Calu3 (cell line): ENCODE results near the gene ZNF687. TPM values are rescaled to one million over a fixed set of nuclear protein-coding genes. Genes with fewer than 3 reads are reported as not detected.

Source experiments
- BruUV-seq: library from RNA; stranded (reverse); fragments of 400-500 nt; replicated peaks from 2 replicates; lab custom pipeline; 2021; lab: Mats Ljungman, UMichigan
- CTCF ChIA-PET: fragments of 300-600 bp; sonication (Branson Sonifier 250); formaldehyde crosslinking; loops from one replicate; lab custom pipeline; 2022; ENCODE audit warnings: antibody characterized with exemption; lab: Charles Lee
- DNase-seq: peaks from one replicate; pipeline ENCODE4 v3.0.0; 2022
- H3K27ac Mint-ChIP-seq: one replicate; pipeline ENCODE4 v1.8.0; 2022; ENCODE audit warnings: mixed read lengths; ENCODE audit not compliant: unreplicated experiment
- H3K27me3 Mint-ChIP-seq: one replicate; pipeline ENCODE4 v1.8.0; 2022; ENCODE audit warnings: mixed read lengths; ENCODE audit not compliant: unreplicated experiment
- H3K36me3 Mint-ChIP-seq: one replicate; pipeline ENCODE4 v1.8.0; 2022; ENCODE audit warnings: mild to moderate bottlenecking, moderate library complexity, mixed read lengths; ENCODE audit not compliant: insufficient read depth, unreplicated experiment
- H3K4me1 Mint-ChIP-seq: one replicate; pipeline ENCODE4 v1.8.0; 2022; ENCODE audit warnings: mild to moderate bottlenecking, low read depth, mixed read lengths; ENCODE audit not compliant: unreplicated experiment
- H3K4me3 Mint-ChIP-seq: one replicate; pipeline ENCODE4 v1.8.0; 2022; ENCODE audit warnings: mild to moderate bottlenecking, low read depth, moderate library complexity, mixed read lengths; ENCODE audit not compliant: unreplicated experiment
- H3K9me3 Mint-ChIP-seq: one replicate; pipeline ENCODE4 v1.8.0; 2022; ENCODE audit warnings: low read depth, mixed read lengths; ENCODE audit not compliant: unreplicated experiment
- intact Hi-C: fragments of 100-400 bp; cut with micrococcal nuclease; formaldehyde crosslinking; loops from one replicate; pipeline ENCODE4 v1.10.0; 2022; ENCODE audit not compliant: unreplicated experiment
- total RNA-seq: library from RNA; stranded (reverse); gene quantifications from 2 replicates; pipeline ENCODE4 v1.2.3, GENCODE V29; 2022
- TF ChIP-seq, protein P1 (sequence below): fragments of 200-600 bp; IDR thresholded peaks from one replicate; pipeline ENCODE4 v1.8.0; 2022; ENCODE audit warnings: antibody characterized with exemption; ENCODE audit not compliant: unreplicated experiment

The ZNF687 gene
- total RNA-seq, 1 experiment from 2014 or later: 42.9 TPM

DNA sequence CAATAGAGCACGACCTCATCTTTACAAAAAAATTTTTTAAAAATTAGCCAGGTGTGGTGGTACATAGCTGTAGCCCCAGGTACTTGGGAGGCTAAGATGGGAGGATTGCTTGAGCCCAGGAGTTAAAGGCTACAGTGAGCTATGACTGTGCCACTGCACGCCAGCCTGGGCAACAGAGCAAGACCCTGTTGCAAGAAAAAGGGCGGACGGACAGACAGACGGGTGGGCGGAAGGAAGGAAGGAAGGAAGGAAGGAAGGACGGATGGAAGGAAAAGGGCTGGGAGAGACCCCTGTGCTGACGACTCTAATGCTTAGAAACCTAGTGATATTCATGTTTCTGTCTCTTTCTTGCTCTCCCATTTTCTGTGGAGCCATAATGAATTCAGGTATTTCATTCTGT is 30.7 kb downstream of the ZNF687 start:
- Mint-ChIP-seq H3K9me3 (no peaks in the 10 kb centered on the region), H3K36me3 (peaks cover 21% of the 10 kb centered on the region), H3K4me1 (peaks cover 34% of the 10 kb centered on the region), H3K4me3 (no peak overlapping the region), H3K27ac (no peak overlapping the region), H3K27me3 (no peaks in the 10 kb centered on the region)
- CTCF ChIA-PET: interaction anchor here (1.8 to 2.3 kb wide), 2 partner anchors 12 to 14 kb away, joined by 15 to 20 read pairs; partner anchors contain the start of gene PI4KB
- no peak for DNase-seq
- intact Hi-C loops: no loop called here
- BruUV-seq: no TSS peak
- TF ChIP-seq, protein P1, sequence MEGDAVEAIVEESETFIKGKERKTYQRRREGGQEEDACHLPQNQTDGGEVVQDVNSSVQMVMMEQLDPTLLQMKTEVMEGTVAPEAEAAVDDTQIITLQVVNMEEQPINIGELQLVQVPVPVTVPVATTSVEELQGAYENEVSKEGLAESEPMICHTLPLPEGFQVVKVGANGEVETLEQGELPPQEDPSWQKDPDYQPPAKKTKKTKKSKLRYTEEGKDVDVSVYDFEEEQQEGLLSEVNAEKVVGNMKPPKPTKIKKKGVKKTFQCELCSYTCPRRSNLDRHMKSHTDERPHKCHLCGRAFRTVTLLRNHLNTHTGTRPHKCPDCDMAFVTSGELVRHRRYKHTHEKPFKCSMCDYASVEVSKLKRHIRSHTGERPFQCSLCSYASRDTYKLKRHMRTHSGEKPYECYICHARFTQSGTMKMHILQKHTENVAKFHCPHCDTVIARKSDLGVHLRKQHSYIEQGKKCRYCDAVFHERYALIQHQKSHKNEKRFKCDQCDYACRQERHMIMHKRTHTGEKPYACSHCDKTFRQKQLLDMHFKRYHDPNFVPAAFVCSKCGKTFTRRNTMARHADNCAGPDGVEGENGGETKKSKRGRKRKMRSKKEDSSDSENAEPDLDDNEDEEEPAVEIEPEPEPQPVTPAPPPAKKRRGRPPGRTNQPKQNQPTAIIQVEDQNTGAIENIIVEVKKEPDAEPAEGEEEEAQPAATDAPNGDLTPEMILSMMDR: no peak

DNA sequence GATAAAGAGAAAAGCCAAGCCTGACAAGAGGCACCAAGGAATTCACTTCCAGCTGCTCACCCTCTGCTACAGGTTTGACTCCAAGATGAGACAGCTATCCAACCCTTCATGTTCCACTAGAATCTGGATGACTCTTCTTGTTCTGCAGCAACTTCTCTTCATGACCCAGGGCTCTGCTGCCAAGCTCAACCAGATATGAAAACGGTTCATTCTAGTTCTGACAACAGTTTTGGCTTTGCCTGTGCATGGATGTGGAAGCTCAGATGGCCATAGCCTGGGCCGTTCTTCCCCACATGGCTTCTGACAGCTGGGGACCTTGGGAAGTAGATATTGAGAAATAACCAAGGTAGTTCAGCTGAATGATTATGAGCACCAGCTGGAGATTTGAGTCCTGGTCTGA is 31.4 kb downstream of the ZNF687 start:
- no peaks in the 10 kb centered on the region for H3K27me3 Mint-ChIP-seq
- H3K36me3 Mint-ChIP-seq: peaks cover 21% of the 10 kb centered on the region
- intact Hi-C loops: no loop called here
- CTCF ChIA-PET: no interaction called here
- no TSS peak for BruUV-seq
- no peaks in the 10 kb centered on the region for H3K9me3 Mint-ChIP-seq
- H3K27ac Mint-ChIP-seq: no peak overlapping the region
- DNase-seq: no peak
- TF ChIP-seq, protein P1: no peak
- H3K4me1 Mint-ChIP-seq: peaks cover 34% of the 10 kb centered on the region
- H3K4me3 Mint-ChIP-seq: no peak overlapping the region

DNA sequence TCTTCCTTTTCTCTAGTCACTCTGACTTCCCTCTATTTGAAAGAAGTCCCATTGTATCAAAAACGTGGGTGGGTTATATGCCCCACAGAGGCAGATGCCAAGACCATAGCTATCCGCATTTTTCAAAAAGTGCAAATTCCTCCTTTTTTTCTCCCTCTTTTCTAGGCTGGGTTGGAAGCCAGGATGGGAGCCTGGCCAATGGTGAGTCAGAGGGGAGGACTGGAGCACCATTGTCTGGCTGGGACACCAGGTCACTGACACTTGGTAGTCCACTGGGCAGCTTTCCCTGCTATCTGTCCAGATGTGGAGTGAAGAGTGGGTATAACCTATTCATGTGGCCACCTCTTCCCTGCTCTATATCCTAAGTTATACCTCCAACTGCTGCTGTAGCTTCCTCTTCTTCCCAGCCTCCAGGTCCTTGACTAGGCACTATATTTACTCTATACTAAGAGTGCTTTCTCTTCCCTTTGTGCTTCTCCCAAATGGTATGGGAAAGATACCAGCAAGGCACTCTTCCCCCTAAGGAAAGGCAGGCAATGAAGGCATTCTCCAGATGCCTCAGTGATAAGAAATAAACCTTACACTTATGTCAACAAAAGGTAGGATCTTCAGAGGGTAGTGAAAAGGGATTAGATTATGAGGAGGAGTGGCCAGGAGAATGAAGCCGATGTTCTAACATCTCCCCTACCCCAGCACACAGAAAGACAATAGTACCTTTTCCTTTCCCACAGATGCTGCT is 32.2 kb downstream of the ZNF687 start:
- Mint-ChIP-seq H3K9me3 (no peaks in the 10 kb centered on the region), H3K4me1 (peaks cover 34% of the 10 kb centered on the region), H3K4me3 (no peak overlapping the region), H3K27me3 (no peaks in the 10 kb centered on the region), H3K36me3 (peaks cover 17% of the 10 kb centered on the region), H3K27ac (peak overlapping the region; percentile 53)
- CTCF ChIA-PET: no interaction called here
- TF ChIP-seq, protein P1: no peak
- intact Hi-C loops: no loop called here
- no TSS peak for BruUV-seq
- no peak for DNase-seq

DNA sequence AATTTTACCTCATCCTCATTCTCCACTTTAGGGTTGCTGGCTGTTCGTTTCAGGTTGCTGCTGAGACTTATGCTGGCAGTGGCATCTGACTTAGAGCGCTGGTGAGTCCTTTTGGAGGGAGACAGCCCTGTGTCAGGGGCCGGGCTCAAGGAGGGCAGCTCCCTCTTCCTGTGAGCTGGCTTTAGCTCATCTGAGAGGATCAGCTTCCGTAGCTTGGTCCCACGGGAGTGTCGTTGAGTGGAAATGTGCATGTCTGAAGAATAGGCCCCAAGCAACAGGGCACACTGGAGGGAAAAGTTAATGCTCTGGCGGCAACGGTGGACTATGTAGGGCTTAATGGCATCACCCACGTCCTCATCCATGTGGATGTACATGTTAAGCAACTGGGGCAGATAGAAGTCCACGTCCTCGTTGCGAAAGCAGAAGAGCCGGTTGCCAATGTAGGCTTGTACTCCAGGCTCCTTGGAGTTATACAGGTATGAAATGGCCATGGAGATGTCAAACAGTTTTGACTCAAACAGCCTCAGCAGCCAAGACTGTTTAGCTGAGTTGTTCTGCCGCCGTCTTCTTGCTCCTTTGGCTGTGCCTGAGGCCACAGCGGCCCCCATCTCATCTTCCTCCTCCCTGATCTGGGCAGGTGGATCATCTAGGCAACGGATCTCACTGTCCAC is 33.6 kb downstream of the ZNF687 start:
- Mint-ChIP-seq H3K36me3 (peaks cover 16% of the 10 kb centered on the region), H3K9me3 (no peaks in the 10 kb centered on the region), H3K27me3 (no peaks in the 10 kb centered on the region), H3K4me1 (peaks cover 34% of the 10 kb centered on the region), H3K27ac (no peak overlapping the region), H3K4me3 (no peak overlapping the region)
- intact Hi-C loops: no loop called here
- TF ChIP-seq, protein P1: no peak
- CTCF ChIA-PET: interaction anchor here (0.6 kb wide), 1 partner anchor 93 kb away, joined by 7 read pairs; no protein-coding TSS in a partner anchor
- no TSS peak for BruUV-seq
- no peak for DNase-seq
